22Rv1 (cell line): ENCODE data around the gene ACYP2.
"Not testable (repeated sequence)": the region's sequence is repeated elsewhere in the genome, so short reads cannot be mapped to it uniquely, and the experiment has no call there.

Experiments used
- H3K27ac ChIP-seq: fragments of 450-650 bp; 2 replicates; pipeline ENCODE4 v1.5.1; 2017
- CTCF ChIP-seq: fragments of 450-650 bp; IDR thresholded peaks from 2 replicates; pipeline ENCODE4 v1.5.1; 2017; ENCODE audit warnings: mild to moderate bottlenecking
- ZFX ChIP-seq: fragments of 450-650 bp; IDR thresholded peaks from 2 replicates; pipeline ENCODE4 v1.6.1; 2017; ENCODE audit warnings: antibody characterized with exemption, borderline replicate concordance

ACYP2 gene

GRCh38 chr2:54115284-54116137 is at the start of gene ACYP2:
Gene ACYP2 (plus strand): TSS chr2:54115615.
- peak; percentile 56; the same call in 1 of the 2 replicates for TF ChIP-seq ZFX
- TF ChIP-seq CTCF = peak; percentile 43

DNA sequence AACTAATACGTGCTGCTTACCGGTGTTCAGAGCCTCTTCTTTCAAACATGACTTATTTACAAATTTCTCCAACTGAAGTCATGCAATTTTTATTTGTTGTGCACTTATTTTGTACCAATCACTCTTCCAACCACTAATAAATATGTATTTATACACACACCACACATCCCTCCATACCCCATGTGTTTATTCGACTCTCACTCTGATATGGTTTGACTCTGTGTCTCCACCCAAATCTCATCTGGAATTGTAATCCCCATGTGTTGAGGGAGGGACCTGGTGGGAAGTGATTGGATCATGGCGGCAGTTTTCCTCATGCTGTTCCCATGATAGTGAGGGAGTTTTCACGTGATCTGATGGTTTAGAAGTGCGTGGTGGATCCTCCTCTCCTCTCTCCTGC is 49.5 kb upstream of the ACYP2 start:
- TF ChIP-seq ZFX (no peak), CTCF (no peak)
- H3K27ac ChIP-seq = no peak overlapping the region

More at GRCh38 chr2:54115284-54116137, at the start of gene ACYP2:
- H3K27ac ChIP-seq = peak within 1 kb of the TSS; percentile 94

GRCh38 chr2:54067851-54068375 is 47.5 kb upstream of the ACYP2 start:
- no peak for TF ChIP-seq CTCF
- TF ChIP-seq ZFX = no peak
- H3K27ac ChIP-seq = no peak overlapping the region

DNA sequence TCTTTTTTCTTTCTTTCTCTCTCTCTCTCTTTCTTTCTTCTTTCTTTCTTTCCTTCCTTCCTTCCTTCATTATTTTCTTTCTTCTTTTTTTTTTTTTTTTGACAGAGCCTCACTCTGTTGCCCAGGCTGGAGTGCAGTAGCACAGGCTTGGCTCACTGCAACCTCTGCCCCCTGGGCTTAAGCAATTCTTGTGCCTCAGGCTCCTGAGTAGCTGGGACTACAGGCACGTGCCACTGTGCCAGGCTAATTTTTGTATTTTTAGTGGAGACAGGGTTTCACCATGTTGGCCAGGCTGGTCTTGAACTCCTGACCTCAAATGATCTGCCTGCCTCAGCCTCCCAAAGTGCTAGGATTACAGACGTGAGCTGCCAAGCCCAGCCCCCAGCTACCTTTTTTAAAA is 42.9 kb upstream of the ACYP2 start:
- H3K27ac ChIP-seq = not testable (repeated sequence)

DNA sequence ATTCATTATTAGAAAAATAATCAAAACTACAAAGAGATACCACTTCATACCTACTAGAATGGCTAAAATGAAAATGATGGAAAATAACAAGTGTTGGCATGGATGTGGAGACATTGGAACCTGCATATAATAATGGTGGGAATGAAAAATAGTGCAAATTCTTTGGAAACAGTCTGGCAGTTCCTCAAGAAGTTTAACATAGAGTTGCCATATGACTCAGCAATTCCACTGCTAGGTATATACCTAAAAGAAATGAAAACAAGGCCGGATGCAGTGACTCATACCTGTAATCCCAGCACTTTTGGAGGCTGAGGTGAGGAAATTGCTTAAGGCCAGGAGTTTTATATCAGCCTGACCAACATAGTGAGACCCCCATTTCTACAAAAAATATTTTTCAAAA is 41.6 kb upstream of the ACYP2 start:
- H3K27ac ChIP-seq = no peak overlapping the region
- TF ChIP-seq CTCF (no peak), ZFX (no peak)

GRCh38 chr2:54074606-54075341 is 40.6 kb upstream of the ACYP2 start:
- TF ChIP-seq CTCF = no peak
- no peak for TF ChIP-seq ZFX

DNA sequence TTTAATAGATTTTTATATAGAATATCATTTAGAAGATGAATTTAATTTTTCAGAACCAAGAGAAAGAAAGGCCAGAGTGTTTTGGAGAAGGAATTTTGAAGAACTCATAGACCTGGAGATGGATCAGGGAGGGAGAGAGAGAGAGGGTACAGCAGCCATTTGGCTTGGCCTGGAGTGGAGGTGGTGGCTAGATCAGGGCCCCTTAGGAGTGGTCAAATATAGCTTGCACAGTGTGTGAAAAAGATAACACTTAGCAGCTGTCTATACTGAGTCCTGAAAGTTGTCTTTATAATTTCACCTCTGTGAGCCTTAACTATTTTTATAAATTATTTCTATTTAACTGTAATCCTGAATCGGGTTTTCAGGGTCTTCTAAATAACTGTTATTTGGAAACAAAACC is 38.8 kb upstream of the ACYP2 start:
- H3K27ac ChIP-seq = no peak overlapping the region
- TF ChIP-seq CTCF (no peak), ZFX (no peak)

More at GRCh38 chr2:54074606-54075341, 40.6 kb upstream of the ACYP2 start:
- no peak overlapping the region for H3K27ac ChIP-seq
